Right lobe of liver (tissue), 6 donors: ENCODE data around the gene CLASRP. TPM values are rescaled to one million over a fixed set of nuclear protein-coding genes. Genes with fewer than 3 reads are reported as not detected.

Experiments
- ATAC-seq, 4 donors: fragments of 200-7000 bp; cut with Tn5 transposase; one replicate each; pipeline ENCODE4 v1.9.1; 2020; ENCODE audit warnings: mild to moderate bottlenecking in 4 of 4, moderate library complexity in 4 of 4
- DNase-seq, 3 donors: peaks; one replicate each; pipeline ENCODE4 v3.0.0-alpha.2; 2020
- H3K27ac ChIP-seq, 3 donors: fragments of 200-600 bp; one replicate each; pipeline ENCODE4 v1.8.0; 2022
- H3K27me3 ChIP-seq, 2 donors: fragments of 200-600 bp; one replicate each; pipeline ENCODE4 v1.8.0; 2022
- H3K36me3 ChIP-seq, 4 donors: fragments of 200-600 bp; sonication (generic) in 1 of 4; one replicate each; pipeline versions ENCODE4 v1.5.1 to v1.8.0; 2017 to 2022; ENCODE audit warnings: control low read depth in 1 of 4
- H3K4me1 ChIP-seq, 4 donors: fragments of 200-600 bp; sonication (generic) in 1 of 4; one replicate each; pipeline versions ENCODE4 v1.5.1 to v1.8.0; 2017 to 2022; ENCODE audit warnings: control low read depth in 1 of 4
- H3K4me3 ChIP-seq, 3 donors: fragments of 200-600 bp; one replicate each; pipeline ENCODE4 v1.8.0; 2022
- H3K9me3 ChIP-seq, 4 donors: fragments of 200-600 bp; sonication (generic) in 1 of 4; one replicate each; pipeline versions ENCODE4 v1.5.1 to v1.8.0; 2017 to 2022; ENCODE audit warnings: control low read depth in 1 of 4
- CTCF ChIP-seq, 4 donors: fragments of 200-600 bp in 3 of 4; fragments of 450-650 bp in 1 of 4; IDR thresholded peaks; one replicate each; pipeline versions ENCODE4 v1.5.1 to v1.8.0; 2016 to 2022; ENCODE audit warnings: antibody characterized with exemption in 4 of 4, mild to moderate bottlenecking in 2 of 4
- POLR2A ChIP-seq: fragments of 450-650 bp; IDR thresholded peaks from one replicate; pipeline ENCODE4 v1.6.1; 2017; ENCODE audit warnings: antibody characterized with exemption, mild to moderate bottlenecking
- WGBS: methylation state at CpG from one replicate; pipeline ENCODE4 v1.1.6; 2018; ENCODE audit warnings: low coverage, low lambda C conversion rate; ENCODE audit not compliant: insufficient coverage; ENCODE audit errors: missing lambda C conversion rate; 5-methylcytosine and 5-hydroxymethylcytosine counted together
- intact Hi-C, 2 donors: fragments of 100-400 bp; cut with DNase I; formaldehyde crosslinking; loops; one replicate each; pipeline versions ENCODE4 v1.11.2 to v1.14.1; 2022
- total RNA-seq, 6 experiments: library from RNA; depleted of rRNA in 2 of 6; stranded (reverse); fragments of >200 nt in 2 of 6; fragmentation: NEBNext Ultra II Directional in 3 of 6; extraction: Animal tissue kit (Norgen Biotek cat#: 25700) in 3 of 6; gene quantifications; one replicate each; pipeline versions ENCODE4 v1.1.0 to v1.2.4, GENCODE V29; 2016 to 2023
- donor health status: DM: no; HTN: yes; CAD: no.
- donor health status: DM: no; HTN: no; CAD: no.
- donor health status: DM: no; HTN: no; CAD: no.
- donor health status: DM: no; HTN: yes; CAD: no.
- donor health status: DM: no; HTN: yes; CAD: no.

Gene CLASRP
- total RNA-seq, 6 experiments from 2014 or later = 30.5 to 66.8 (median 44.8) TPM

GRCh38 chr19:45035755-45036154 lies 3.1 kb upstream of the CLASRP start:
- intact Hi-C loops = no loop called here
- ATAC-seq (no peak), DNase-seq (no peak)
- H3K9me3 ChIP-seq = no peaks in the 10 kb centered on the region
- TF ChIP-seq POLR2A (no peak), CTCF (IDR thresholded peaks at IDR 0.05) (no peak)
- peaks cover 0 to 19% (median 9%) of the 10 kb centered on the region in 4 donors for H3K4me1 ChIP-seq
- H3K36me3 ChIP-seq = peaks cover 0 to 11% (median 3%) of the 10 kb centered on the region in 4 donors
- 100% methylated on average over 1 of the region's 6 CpGs for WGBS
- no peaks in the 10 kb centered on the region for H3K27me3 ChIP-seq
- H3K4me3 ChIP-seq = no peak overlapping the region
- H3K27ac ChIP-seq = no peak overlapping the region

- Histone ChIP-seq H3K9me3 (no peaks in the 10 kb centered on the region), H3K4me1 (peaks cover 0 to 29% (median 10%) of the 10 kb centered on the region in 4 donors), H3K27me3 (no peaks in the 10 kb centered on the region), H3K27ac (no peak overlapping the region), H3K36me3 (peaks cover 0 to 29% (median 8%) of the 10 kb centered on the region in 4 donors), H3K4me3 (no peak overlapping the region)
- no peak for TF ChIP-seq CTCF (IDR thresholded peaks at IDR 0.05)
- no peak for TF ChIP-seq POLR2A
- DNase-seq (no peak), ATAC-seq (no peak)
- intact Hi-C loops = no loop called here
- 94% methylated on average over 7 of the region's 37 CpGs for WGBS
Observed at GRCh38 chr19:45037393-45038169, 1.3 kb upstream of the CLASRP start.

DNA sequence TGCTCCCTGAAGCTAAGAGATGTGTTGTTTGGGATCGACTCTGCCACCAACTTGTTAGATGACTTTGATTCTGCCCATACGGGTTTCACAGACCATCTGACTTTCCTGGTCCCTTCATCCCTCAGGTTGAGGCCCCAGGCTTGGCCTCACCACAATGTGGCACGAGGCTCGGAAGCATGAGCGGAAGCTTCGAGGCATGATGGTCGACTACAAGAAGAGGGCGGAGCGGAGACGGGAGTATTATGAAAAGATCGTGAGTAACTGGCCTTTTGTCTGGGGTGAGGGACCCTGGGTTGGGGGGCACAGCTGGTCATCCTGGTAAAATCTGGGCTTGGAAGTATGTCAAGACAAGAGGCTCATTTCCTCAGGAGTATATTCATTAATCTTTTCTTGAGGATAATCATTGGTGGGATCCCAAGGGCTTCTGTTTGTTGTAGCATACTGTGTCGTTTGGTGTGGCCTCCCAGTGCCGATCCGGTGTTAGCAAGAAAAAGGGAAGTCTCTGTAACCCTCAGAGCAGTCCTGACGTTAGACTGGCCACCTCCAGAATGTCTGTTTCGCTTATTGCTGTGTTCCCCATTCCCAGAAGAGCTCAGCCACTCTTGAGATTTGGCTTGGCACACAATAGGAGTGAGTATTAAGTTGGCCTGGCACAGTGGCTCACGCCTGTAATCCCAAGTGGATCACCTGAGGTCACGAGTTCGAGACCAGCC lies 1.4 kb downstream of the CLASRP start:
- DNase-seq (no peak), ATAC-seq (no peak)
- H3K36me3 ChIP-seq = peaks cover 2 to 46% (median 12%) of the 10 kb centered on the region in 4 donors
- no peaks in the 10 kb centered on the region for H3K27me3 ChIP-seq
- TF ChIP-seq POLR2A (no peak), CTCF (IDR thresholded peaks at IDR 0.05) (no peak)
- WGBS = 63% methylated on average over 12 of the region's 19 CpGs
- peak overlapping the region in 2 of 3 donors; percentile 96 to 97 for H3K4me3 ChIP-seq
- H3K9me3 ChIP-seq = no peaks in the 10 kb centered on the region
- intact Hi-C loops = no loop called here
- H3K4me1 ChIP-seq = peaks cover 0 to 49% (median 20%) of the 10 kb centered on the region in 4 donors
- peak overlapping the region in 2 of 3 donors; percentile 14 to 96 for H3K27ac ChIP-seq

DNA sequence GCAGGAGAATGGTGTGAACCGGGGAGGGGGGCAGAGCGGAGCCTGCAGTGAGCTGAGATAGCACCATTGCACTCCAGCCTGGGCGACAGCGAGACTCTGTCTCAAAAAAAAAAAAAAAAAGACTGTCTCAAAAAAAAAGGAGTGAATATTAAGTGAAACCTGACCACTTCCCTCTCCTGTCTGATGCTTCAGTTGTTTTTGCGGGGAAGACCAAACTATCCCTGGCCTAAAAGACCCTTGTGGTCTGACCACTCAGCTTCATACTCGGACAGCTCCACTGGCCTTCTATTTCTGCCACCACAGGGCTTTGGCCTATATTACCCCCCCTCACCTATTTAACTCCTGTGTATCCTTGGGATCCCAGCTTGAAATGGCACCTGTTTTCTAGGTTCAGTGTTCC lies 2.3 kb downstream of the CLASRP start:
- Histone ChIP-seq H3K27ac (no peak overlapping the region), H3K4me1 (peaks cover 0 to 58% (median 22%) of the 10 kb centered on the region in 4 donors), H3K36me3 (peaks cover 2 to 46% (median 12%) of the 10 kb centered on the region in 4 donors), H3K4me3 (no peak overlapping the region), H3K9me3 (no peaks in the 10 kb centered on the region), H3K27me3 (no peaks in the 10 kb centered on the region)
- DNase-seq (no peak), ATAC-seq (no peak)
- 74% methylated on average over 5 of the region's 6 CpGs for WGBS
- no peak for TF ChIP-seq CTCF (IDR thresholded peaks at IDR 0.05)
- no peak for TF ChIP-seq POLR2A
- intact Hi-C loops = no loop called here
